ENCODE results near the gene RBP3.

Gene RBP3

DNA sequence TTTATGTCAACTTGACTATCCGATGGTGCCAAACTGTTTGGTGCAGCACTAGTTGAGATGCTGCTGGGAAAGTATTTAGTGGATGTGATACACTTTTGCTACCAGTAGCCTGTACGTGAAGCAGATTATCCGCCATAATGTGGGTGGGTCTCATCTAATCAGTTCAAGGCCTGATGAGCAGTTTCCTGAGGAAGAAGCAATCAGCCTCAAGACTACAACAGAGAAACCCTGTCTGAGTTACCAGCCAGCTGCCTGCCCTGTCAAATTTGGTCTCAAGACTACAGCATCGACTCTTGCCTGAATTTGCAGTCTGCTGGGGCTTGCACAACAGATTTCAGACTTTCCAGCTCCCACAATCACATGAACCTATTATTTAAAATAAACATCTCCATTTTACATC is 10.9 kb upstream of the RBP3 start:
- DNase-seq: no peak

DNA sequence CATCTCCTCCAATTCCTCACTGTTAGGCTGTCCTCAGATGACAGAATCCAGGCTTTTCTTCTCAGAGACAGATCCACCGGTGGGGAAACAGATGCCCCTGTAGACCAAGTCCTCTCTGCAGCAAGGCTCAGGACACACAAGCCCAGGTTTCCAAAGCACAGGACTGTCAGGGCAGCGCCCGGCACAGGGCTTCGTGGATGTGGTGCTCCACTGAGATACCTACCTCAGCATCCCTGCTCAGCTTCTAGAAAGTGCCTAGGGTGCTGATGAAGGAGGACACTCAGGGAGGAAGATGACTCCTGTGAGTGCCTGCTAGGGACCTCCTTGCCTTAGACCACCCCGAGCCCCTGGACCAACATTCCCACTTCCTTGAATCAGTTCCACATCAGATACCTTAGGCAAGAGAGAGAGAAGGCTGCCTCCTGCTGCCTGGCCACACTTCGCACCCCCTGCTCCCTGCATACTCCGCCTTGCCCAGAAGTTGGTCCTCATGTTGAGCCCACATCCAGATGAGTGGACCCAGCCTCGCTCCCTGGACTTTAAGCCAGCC is 8.9 kb upstream of the RBP3 start:
- no peak for DNase-seq

DNA sequence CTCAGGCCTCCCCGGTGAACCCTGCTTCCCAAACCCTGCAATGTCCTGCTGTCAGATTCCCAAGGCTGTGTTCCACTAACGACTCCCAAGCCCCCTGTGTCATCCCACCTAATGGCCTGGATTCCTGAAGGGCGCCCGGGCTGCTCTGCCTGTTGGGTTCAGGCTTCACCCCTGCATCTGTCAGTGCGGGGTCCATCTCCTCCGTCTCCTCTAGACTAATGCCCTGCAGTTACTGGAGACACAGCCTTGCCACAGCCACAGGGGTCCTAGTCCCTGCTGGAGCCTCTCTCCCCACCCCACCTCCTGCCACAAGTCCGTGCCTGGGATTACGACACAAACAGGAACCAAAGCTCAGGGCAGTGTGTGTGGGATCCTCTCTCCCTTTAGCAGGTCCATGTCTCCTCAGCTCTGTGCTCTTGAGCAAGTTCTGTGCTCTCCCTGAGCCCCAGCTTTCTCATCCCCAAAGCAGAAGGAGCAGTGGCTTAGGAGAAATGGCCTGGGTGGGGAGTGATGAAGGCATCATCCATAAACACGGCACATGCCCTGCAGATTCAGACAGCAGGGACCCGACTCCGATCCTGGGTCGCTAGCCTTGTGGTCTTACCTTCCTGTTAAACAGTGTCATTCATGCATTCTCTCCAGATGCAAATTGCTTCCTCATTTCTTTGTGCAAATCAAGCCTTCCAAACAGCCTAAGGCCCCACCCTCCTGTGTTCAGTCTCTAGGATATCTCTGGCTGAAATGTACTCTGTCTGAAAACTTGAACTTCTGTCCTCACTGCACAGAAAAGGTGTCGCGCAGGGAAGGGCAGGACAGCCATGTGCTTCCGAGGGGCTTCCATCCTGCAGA is 8.2 kb upstream of the RBP3 start:
- no peak for DNase-seq

DNA sequence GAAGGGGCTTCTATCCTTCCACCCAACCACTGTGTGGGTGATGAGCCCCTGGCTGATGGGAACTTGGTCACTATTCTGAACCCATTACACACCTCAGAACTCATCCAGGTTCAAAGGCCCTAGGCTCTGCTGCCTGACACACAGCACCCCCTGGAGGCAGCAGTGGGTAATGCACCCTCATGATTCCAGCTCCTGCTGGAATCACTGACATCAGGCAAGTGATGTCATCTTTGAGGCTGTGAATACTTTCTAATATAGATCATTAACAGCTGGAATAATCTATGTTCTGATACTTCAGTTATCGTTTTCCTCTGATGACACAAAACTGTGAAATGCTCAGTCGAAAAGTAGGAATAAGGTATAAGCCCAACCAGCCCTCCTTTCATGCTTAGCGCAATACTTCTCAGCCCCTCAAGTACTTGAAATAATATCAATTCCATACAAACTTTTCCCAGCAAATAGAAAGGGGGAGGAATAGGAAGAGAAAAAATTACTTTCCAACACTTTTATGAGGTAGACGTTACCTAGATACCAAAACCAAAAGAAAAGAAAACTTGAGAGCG is 7.5 kb upstream of the RBP3 start:
- peak; percentile 51 for DNase-seq

DNA sequence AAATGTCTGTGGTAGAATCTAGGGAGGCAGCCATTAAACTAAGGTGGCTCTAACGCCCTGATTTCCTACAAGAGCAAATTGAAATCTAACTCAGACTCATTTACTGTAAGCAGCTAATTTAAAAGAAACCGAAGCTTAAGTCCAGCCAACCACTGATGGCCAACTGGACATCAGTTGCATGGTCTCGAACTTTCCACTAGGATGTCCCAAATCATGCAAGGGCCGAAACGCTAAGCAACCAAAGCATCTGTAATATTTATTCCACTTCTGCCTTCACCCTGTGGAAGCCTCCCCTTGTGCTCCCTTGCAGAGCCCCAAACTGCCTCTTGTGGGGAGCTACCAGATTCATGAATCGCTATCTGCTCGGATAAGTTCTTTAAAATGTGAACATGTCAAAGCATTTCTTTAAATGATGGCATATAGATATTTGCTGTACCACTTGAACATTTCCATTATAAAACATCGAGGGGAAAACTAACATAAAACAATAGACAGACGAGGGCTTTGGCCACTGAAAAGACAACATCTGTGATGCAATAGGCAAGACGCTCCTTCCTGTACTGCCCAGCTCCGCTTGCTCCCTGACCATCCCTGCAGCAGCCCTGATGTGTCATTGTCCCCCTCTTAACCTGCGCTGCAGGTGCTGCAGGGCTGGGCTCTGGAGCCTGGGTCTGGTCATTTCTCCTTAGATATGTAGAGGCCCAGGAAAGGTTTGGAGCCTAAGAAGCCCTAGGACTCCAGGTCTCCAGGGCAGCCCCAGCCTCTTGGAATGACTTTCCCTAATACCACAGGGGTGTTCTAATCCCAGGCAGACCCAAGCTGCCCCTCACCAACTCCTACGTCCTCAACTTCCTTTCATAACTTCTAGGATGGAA is 2.9 kb upstream of the RBP3 start:
- DNase-seq: no peak

DNA sequence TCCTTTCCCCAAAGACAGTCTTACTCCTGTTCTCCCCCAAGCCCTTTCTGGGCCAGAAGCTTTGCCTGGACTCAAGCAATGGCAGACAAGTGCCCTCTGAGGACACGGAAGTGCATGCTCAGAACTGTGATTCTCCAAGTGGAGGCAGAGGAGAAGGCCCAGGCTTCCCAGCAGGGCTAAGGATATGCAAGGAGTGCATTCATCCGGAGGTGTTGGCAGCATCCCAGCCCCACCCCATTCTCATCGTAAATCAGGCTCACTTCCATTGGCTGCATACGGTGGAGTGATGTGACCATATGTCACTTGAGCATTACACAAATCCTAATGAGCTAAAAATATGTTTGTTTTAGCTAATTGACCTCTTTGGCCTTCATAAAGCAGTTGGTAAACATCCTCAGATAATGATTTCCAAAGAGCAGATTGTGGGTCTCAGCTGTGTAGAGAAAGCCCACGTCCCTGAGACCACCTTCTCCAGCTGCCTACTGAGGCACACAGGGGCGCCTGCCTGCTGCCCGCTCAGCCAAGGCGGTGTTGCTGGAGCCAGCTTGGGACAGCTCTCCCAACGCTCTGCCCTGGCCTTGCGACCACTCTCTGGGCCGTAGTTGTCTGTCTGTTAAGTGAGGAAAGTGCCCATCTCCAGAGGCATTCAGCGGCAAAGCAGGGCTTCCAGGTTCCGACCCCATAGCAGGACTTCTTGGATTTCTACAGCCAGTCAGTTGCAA is 1.4 kb upstream of the RBP3 start:
- no peak for DNase-seq

DNA sequence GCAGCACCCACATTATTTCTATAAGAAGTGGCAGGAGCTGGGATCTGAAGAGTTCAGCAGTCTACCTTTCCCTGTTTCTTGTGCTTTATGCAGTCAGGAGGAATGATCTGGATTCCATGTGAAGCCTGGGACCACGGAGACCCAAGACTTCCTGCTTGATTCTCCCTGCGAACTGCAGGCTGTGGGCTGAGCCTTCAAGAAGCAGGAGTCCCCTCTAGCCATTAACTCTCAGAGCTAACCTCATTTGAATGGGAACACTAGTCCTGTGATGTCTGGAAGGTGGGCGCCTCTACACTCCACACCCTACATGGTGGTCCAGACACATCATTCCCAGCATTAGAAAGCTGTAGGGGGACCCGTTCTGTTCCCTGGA is 874 bp upstream of the RBP3 start:
- no peak for DNase-seq

DNA sequence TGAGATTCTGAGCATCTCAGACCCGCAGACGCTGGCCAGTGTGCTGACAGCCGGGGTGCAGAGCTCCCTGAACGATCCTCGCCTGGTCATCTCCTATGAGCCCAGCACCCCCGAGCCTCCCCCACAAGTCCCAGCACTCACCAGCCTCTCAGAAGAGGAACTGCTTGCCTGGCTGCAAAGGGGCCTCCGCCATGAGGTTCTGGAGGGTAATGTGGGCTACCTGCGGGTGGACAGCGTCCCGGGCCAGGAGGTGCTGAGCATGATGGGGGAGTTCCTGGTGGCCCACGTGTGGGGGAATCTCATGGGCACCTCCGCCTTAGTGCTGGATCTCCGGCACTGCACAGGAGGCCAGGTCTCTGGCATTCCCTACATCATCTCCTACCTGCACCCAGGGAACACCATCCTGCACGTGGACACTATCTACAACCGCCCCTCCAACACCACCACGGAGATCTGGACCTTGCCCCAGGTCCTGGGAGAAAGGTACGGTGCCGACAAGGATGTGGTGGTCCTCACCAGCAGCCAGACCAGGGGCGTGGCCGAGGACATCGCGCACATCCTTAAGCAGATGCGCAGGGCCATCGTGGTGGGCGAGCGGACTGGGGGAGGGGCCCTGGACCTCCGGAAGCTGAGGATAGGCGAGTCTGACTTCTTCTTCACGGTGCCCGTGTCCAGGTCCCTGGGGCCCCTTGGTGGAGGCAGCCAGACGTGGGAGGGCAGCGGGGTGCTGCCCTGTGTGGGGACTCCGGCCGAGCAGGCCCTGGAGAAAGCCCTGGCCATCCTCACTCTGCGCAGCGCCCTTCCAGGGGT is 703 bp downstream of the RBP3 start:
- no peak for DNase-seq

DNA sequence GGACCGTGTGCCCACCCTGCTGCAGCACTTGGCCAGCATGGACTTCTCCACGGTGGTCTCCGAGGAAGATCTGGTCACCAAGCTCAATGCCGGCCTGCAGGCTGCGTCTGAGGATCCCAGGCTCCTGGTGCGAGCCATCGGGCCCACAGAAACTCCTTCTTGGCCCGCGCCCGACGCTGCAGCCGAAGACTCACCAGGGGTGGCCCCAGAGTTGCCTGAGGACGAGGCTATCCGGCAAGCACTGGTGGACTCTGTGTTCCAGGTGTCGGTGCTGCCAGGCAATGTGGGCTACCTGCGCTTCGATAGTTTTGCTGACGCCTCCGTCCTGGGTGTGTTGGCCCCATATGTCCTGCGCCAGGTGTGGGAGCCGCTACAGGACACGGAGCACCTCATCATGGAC is 1.4 kb downstream of the RBP3 start:
- no peak for DNase-seq

DNA sequence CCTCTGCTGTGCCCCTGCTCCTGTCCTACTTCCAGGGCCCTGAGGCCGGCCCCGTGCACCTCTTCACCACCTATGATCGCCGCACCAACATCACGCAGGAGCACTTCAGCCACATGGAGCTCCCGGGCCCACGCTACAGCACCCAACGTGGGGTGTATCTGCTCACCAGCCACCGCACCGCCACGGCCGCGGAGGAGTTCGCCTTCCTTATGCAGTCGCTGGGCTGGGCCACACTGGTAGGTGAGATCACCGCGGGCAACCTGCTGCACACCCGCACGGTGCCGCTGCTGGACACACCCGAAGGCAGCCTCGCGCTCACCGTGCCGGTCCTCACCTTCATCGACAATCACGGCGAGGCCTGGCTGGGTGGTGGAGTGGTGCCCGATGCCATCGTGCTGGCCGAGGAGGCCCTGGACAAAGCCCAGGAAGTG is 1.8 kb downstream of the RBP3 start:
- no peak for DNase-seq

DNA sequence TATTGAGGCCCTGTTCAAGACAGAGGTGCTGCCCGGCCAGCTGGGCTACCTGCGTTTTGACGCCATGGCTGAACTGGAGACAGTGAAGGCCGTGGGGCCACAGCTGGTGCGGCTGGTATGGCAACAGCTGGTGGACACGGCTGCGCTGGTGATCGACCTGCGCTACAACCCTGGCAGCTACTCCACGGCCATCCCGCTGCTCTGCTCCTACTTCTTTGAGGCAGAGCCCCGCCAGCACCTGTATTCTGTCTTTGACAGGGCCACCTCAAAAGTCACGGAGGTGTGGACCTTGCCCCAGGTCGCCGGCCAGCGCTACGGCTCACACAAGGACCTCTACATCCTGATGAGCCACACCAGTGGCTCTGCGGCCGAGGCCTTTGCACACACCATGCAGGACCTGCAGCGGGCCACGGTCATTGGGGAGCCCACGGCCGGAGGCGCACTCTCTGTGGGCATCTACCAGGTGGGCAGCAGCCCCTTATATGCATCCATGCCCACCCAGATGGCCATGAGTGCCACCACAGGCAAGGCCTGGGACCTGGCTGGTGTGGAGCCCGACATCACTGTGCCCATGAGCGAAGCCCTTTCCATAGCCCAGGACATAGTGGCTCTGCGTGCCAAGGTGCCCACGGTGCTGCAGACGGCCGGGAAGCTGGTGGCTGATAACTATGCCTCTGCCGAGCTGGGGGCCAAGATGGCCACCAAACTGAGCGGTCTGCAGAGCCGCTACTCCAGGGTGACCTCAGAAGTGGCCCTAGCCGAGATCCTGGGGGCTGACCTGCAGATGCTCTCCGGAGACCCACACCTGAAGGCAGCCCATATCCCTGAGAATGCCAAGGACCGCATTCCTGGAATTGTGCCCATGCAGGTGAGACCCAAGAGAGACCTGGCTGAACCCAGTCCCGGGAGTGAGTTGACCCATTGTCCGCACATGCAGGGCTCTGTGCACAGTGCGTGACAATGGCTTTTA is 2.8 kb downstream of the RBP3 start:
- no peak for DNase-seq

DNA sequence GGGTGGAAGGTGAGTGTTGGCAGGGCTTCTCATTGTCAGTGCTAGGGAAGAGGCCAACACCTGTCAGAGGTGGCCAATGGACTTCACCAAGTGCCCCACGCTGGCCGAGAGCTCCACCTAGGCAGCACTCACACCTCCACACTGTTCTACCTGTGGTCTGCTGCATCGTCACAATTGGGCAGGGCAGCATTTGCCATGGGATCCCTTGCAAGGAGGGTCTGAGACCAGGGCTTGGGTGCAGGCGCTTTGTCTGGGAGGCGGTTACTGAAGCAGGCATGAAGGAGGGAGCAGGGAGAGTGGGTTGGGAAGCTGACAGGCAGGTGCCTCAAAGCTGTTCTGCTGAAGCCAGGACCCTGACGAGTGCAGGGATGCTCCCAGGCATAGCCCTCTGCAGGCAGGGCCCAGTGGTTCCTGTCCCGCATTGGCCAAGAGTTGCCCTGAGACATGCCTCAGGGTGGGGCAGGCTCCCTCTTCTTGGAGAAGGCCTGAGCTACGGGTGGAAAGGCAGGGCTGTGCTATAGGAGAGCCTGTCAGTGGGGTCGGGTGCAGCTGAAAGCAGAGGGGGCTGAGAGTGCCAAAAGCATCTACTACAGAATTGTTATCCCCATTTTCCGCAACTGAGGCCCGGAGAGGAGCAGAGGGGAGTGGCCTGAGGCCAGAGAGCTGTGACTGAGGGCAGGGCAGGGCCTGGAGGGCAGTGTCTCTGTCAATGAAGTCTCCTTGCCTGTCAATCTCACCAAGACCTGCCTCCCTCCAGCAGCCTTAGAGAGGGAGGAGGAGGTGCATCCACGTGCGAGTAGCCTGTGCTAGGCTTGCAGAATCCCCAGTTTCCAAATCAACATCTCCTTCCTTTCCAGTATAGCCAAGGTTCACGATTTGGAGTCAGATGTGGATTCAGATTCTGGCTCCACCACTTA is 4.0 kb downstream of the RBP3 start:
- DNase-seq: no peak

DNA sequence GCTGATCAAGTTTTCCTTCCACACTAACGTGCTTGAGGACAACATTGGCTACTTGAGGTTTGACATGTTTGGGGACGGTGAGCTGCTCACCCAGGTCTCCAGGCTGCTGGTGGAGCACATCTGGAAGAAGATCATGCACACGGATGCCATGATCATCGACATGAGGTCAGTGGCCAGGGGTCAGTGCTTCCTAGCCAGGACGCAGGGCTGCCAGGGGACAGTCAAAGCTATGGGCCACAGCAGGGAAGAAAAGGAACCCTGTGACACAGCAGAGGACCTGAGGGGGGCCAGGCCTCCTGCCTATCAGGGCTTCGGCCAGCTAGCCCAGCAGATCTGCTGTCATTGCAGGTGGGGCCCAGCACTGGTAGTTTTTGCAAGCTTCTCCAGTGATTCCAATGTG is 5.2 kb downstream of the RBP3 start:
- DNase-seq: no peak

DNA sequence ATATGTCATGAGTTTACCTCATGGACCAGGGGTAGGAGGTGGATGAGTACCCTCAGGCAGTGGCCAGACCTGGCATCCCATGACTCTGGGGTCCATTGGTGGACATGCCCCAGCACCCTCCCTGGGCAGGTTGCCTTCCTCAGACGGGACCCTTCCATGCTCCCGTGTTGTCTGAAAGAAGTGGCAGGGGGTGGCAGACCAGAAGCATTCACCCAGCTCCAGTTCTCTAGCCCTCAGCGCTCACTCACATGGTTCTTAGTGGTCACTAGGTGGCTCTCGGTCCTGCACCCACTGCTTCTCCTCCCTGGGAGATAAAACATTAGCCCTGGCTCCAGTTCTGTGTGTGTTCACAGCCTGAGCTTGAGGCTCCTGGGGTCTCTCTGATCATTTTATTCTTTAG is 6.0 kb downstream of the RBP3 start:
- no peak for DNase-seq

DNA sequence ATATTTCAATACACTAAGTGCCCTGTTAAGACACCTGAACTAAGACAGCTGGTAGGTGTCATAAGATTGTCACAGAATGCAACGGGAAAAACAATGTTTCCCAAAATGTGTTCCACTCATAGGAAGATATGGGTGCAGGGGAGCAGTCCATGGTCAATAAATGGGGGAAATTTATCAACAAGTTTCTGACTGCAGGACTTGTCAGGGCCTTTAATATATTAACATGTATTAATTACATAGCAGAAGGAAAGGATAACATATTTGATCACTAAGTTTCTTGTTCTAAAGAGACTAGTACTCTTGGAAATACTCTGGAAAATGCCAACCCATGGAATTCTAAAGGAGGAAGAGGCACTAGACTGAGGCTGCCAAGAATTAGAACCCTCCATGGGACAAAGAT is 6.7 kb downstream of the RBP3 start:
- DNase-seq: no peak

DNA sequence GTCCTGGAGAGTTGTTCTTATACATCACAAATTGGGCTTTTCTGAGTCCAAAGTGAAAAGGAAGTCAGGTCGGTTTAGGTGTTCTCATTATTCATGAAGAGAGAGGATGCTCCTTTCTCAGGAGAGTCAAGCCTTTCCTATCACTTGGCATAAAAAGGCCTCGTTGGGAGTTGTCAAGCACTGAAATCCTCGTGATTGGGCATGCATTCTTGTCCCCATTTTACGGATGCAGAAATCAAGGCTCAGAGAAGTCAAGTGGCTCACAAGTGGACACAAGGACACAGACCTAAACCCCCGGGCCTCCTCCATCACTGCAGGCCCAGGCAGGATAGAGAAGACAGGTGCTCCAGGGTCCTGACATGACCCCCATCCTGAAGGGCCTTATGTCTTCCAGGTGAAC is 8.5 kb downstream of the RBP3 start:
- no peak for DNase-seq

DNA sequence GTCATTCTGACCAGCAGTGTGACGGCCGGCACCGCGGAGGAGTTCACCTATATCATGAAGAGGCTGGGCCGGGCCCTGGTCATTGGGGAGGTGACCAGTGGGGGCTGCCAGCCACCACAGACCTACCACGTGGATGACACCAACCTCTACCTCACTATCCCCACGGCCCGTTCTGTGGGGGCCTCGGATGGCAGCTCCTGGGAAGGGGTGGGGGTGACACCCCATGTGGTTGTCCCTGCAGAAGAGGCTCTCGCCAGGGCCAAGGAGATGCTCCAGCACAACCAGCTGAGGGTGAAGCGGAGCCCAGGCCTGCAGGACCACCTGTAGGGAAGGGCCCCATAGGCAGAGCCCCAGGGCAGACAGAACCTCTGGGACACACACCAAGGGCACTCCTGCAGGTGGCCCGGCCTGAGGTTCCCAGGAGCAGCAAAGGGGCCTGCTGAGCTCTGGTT is 9.0 kb downstream of the RBP3 start:
- no peak for DNase-seq

DNA sequence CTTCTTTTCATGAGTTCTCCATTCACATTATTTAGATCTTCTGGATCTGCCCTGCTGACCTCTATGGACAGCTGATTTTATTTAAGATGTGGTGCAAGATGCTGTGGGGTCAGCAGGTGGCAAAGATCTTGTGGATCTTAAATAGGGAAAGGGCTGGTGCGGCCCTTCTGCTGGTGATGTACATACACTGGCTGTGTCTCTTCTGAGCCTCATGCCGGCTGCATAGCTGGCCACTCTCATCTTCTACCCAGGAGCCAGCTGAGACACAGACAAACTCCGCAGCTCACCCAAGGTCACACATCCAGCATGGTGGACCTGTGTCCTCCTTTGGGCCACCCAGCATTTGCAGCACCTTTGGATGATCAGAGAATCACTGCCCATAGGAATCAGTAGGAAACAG is 9.7 kb downstream of the RBP3 start:
- no peak for DNase-seq

DNA sequence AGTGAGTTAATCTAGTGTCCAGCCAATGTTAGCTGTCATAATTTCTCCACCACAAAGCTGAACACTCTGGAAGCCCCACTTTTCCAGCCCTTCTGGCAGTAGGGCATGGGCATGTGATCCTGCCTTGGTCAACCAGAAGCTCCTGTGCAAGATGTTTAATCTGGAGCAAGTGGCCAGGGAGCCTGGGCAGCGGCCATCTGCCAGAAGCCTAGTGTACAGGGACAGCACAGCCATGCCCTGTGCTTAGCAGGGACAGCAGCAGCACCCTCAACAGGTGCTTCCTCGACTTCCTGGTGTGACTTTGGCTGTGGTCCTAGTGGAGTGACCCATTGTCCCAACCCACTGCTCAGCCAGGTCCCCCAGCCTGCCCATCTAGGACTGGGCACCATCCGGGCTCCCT is 10.3 kb downstream of the RBP3 start:
- no peak for DNase-seq
